ENCODE measurements around the gene KRT72.

Gene KRT72

DNA sequence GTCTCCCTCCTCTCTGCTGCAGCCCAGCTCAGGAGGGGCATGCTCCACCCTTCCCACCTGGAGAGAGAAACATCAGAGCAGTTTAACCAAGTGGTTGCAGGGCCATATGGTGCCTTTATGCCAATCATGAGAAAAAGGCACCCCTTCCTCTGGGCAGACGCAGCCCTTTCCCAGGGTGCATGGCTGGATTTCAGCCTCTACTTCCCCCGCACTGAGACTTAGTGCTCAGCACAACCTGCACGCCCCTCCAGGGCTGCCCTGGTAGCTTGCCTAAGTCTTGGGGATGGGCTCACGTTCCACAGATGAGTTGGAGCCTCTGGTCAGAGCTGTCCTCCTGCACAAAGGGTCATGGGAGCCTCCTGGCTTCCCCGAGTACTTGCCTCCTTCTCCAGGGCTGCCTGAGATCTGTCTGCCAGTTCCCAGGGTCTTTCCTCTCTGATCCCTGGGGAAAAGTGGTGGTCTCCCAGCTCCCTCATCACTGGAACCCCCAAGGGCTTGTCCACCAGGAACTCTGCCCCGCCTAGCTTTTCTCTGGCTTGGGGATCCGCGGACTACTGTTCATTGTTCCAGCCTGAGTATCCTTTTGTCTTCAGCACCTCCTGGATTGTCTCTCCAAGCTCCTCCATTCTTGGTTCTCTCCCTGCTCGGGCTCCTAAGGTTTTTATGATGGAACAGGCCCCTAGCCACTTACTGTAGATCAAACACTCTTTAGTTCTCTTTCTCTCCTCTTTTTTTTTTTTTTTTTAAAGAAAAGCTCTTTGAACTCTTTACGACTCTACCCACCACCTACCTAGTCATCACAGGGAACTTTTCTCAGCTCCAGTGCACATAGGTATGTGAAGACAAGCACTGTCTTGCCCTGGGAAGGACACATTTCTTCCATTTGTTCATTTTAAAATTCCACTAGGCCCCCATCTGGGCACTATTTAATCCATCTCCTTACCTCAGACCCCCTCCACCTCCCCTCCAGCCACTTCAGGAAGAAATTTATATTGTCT is 21.5 kb downstream of the KRT72 start:
- DNase-seq (ENCODE audit: low read depth in 2 of 2): no peak

DNA sequence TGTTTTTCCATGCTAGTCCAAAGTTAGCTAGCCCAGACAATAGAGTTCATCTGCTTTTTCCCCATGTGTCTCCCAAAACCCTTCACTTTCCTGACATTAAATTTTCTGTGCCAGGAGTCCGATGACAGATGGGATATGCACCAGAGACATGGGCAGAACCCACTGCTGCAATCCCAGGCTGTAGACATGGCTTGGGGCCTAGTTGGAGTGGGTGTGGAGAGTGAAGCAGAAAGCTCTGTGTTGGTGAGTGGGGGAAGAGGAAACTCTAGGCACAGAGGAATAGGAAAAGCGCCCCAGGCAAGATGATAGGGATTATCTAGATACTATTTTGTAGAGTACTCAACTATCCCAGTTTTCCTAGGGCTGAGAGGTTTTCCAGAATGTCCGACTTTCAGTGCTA is 22.8 kb downstream of the KRT72 start:
- no peak for DNase-seq (ENCODE audit: low read depth in 2 of 2)

DNA sequence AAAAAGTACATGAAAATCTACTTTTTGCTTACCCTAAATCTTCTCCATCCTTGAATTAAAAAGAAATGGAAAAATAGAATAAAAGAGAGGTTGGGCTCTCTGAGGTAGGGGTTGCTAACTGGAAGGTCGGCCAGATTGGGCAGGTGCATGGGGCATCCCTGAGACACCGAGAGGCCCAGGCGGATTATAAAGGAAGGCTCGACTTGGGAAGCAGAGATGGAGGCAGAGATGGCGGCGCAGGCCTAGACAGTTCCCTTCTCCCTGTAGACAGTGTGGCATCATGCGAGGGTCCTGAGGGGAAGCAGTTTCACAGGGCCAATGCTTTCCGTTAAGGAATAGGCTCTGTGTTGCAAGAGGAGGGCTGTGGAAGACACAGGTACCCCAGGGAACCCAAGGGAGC is 23.9 kb downstream of the KRT72 start:
- no peak for DNase-seq (ENCODE audit: low read depth in 2 of 2)

DNA sequence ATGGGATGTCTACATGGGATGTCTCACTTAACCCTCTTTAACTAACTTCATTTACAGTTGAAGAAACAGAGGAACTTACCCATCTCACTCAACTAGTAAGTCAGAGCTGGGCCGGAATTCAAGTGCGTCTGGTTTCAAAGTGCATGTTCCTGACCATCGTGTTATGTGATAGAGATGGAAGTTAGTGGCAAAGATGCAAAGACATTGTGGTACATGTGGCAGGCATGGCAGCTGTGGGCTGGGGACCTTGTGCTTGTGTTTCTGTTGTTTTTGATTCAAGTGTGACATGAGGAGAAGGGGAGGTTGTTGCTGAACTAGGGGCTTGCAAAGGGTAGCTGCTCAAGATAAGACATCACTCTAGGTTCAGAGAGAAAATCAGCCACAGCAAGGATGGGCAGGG is 25.3 kb downstream of the KRT72 start:
- DNase-seq (ENCODE audit: low read depth in 2 of 2): no peak

DNA sequence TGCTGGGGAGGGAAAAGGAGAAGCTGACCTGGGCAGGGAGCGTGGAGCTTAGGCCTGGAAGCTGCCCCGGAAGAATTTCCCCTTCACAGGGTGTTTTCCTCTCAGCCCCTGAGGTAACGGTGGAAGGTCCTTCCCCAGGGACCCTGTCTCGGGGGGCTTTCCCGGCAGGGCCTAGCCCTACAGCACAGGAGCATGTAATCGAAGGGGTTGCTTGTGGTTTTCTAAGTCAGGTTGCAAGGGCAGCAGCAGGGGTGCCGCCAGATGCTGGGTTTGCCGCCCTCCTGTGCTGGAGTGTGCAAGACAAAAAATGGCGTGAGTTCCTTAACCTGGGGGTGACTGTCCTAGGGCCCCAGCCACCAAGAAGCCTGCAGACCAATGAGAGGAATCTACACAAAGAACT is 26.0 kb downstream of the KRT72 start:
- no peak for DNase-seq (ENCODE audit: low read depth in 2 of 2)

DNA sequence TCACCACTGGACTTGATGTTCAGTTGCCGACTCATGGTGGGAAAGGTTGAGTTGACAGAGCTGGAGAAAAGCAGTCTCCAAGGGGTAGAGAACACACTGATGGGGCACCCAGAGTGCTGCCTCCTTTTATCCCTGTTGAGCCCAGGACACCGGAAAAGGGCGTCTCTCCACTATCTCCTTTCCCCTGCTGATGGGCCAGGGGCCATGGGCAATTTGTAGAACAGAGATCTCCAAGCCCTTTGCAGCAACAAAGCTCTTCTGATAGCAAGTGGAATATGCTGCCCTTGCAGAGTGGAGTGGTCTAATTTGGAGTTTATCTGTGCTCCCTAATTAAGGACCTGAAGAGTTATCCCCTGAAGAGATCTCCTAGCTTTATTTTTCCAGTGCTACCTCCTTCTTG is 27.5 kb downstream of the KRT72 start, which contains the start of gene KRT74:
Gene KRT74, minus strand, starts transcription at position 101 of the 400 bp plus-strand sequence. Its CDS starts 66 bp downstream, at position 35.
- no peak for DNase-seq (ENCODE audit: low read depth in 2 of 2)

DNA sequence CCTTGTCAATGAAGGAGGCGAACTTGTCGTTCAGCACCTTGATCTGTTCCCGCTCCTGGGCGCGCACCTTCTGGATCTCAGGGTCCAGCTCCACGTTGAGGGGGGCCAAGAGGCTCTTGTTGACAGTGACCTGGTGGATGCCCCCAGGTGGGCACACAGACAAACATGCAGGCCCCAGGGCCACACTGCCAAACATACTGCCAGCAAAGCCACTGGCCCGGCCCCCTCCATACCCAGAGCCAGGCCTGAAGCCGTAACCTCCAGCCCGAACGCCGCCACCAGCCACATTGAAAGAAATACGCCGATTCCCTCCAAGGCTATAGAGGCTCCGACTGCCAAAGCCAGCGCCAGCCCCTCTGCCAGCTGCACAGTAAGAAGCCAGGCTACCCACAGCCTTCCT is 28.0 kb downstream of the KRT72 start:
- DNase-seq (ENCODE audit: low read depth in 2 of 2): no peak

DNA sequence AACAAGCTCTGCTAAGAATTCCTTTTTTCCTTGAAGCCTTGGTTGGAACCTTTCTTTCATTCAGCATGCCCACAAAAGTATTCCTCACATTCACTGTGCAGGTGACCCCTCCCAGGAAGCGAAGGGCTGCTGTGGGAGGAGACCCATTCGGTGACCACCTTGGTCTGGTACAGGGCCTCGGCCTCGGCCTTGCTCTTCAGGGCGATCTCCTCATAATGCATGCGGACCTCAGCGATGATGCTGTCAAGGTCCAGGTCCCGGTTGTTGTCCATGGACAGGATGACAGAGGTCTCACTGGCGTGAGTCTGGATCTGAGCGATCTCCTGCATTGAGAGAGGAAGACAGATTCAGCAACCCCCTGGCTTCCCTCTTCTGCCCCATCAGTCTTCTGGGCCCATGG is 30.8 kb downstream of the KRT72 start:
- DNase-seq (ENCODE audit: low read depth in 2 of 2): no peak

DNA sequence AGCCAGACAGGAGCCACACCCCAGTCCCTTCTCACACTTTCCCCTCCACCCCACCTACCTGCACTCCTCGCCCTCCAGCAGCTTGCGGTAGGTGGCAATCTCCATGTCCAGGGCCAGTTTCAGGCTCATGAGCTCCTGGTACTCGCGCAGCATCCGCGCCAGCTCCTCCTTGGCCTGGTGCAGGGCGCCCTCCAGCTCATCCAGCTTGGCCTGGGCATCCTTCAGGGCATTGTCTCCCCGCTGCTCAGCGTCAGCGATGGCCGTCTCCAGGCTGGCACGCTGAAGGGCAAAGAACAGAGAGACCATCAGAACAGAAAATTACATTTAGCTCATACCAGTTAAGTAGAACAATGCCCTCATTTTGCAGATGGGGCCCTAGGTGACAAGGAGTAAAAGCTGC is 33.2 kb downstream of the KRT72 start:
- no peak for DNase-seq (ENCODE audit: low read depth in 2 of 2)

DNA sequence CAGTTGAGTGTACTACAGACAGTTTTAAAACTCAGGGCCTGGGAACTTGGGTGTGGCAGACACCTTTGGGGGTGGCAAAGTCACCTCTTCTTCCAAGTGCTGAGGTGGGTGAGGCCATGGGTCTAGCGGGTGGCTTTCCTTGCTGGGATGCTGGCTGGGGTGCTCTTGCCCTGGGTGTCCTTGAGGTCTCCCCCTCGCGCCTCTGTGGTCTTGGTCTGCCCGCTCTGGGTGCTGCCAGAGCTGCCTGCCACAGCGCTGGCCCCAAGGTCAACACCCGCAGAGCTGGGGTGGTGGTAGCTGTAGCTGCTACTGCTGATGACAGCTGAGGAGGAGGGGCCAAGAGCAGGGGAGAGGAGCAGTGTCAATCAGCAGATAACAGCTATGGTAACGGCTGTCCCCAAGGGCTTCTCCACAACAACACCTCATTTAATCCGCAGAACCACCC is 34.4 kb downstream of the KRT72 start:
- peak in 1 of 2 donors; percentile 1 for DNase-seq (ENCODE audit: low read depth in 2 of 2)

DNA sequence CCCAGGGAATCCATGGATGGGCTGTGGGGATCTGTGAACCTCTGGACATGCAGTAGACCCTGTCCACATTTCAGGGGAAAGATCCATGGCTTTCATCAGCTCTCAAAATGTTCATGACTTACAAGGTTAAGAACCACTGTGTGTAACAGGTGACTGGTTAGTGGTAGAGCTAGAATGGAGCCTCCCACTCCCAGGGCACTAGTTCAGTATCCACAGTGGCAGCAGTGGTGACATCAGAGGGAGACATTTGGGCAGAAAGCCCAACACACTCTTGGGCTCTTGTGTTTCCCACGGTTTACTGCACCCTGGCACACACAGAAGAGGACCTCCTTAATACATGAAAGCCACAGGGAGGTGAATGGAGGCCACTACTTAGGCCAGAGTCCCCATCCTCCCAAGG is 36.7 kb downstream of the KRT72 start:
- no peak for DNase-seq (ENCODE audit: low read depth in 2 of 2)

DNA sequence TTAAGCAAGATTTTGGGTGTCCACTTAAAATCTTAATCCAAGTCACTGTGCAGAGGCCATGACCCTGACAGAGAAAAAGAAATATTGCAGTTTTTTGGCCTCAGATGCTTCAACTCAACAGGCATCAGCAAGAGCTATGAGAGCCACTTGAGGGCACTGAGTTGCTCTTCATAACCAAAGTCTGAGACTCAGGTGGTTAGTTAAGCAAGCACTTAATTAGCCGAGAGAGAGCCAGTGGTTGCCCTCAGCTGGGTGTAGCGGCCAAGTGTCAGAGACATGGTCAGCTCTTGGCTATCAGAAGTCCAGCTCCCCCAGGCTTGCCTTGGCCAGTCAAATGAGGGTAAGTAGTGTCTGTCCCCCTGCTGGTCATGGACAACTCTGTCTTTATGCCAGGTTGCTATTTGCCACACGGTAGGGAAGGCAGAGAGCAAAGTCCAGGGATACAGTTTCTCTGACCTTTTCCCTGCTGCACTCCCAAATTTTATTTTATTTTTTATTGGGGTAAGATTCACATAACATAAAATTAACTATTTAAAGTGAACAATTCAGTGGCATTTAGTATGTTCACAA is 39.3 kb downstream of the KRT72 start:
- DNase-seq (ENCODE audit: low read depth in 2 of 2): no peak

DNA sequence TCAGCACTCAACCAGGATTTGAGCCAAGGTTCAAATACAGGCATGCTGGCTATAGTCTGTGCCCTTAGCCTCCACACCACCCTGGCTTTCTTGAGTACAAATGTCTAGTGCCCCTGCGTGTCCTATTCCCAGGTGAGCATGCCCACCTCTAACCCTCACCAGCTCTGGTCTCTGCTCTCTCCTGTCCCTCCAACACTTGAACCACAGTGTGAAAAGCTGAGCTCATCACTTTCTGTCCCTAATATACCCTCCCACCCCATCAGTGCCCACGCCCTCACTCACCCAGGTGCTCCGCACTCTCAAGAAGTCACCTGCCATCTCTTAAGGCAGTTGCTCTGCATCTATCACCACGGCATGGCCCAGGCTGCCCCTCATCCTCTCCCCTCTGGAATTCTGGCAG is 41.3 kb downstream of the KRT72 start:
- no peak for DNase-seq (ENCODE audit: low read depth in 2 of 2)

DNA sequence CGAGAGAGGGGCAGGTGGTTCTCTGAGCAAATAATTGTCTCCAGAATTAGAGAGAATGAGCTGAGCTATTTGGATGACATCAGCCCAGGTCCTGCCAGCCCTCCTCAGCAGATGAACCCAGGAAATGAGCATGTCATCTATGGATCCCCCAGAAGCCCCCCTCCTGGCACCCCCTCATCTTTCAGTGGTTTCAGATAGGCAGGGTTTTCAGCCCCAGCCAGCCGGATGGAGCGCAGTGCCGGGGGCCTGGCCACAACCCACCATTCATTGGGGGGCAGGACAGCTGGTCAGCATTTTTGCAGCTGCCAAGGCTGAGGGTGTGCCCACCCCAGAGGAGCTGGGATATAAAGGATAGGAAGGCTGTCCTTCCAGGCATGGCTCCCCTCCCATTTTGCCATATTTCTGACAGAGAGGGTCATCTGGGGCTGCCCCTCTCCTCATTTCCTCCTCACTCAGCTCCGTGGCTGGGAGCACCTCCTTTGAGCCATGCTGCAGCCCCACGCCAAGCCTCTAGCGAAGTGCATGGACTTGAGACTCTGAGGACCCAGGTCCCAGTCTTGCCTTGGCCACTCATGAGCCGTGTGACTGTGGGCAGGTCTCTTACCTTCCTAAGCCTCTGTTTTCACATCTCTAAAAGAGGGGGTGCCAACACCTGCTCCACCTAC is 42.4 kb downstream of the KRT72 start:
- DNase-seq (ENCODE audit: low read depth in 2 of 2): no peak

DNA sequence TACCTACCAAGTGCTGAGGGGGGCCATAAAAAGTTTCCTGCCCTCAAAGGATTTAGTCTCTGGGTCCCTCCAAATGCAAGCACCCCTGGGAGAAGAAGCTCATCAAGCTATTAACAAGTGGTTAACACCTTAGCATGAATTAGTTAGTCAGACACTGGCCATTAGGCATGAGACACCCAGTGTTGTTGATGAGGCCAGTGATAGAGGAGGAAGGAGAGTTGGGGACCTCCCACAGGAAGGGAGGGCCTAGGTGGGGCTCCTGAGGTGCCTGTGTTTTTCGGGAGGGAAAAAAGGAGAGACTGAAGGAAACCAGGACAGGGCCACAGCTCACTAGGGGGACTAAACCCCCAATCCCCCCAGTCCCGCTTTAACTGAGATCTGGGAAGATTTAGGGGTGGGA is 43.8 kb downstream of the KRT72 start:
- DNase-seq (ENCODE audit: low read depth in 2 of 2): no peak

DNA sequence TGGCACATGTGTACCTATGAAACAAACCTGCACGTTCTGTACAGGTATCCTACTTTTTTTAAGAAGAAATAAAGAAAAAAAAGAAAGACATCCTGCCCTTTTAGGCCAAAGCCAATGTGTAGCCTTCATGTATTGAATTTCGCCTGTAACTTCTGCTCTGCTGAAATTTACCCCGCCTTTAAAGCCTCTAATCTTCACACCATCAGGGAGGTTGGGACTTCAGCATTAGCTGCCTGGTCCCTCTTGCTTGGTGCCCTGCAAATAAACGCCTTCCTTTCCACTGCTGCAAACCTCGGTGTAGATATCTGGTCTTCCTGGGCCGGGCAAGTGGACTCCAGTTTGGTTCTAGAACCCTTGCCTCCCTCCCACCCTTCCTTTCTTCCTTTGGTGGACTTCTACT is 45.7 kb downstream of the KRT72 start:
- no peak for DNase-seq (ENCODE audit: low read depth in 2 of 2)

DNA sequence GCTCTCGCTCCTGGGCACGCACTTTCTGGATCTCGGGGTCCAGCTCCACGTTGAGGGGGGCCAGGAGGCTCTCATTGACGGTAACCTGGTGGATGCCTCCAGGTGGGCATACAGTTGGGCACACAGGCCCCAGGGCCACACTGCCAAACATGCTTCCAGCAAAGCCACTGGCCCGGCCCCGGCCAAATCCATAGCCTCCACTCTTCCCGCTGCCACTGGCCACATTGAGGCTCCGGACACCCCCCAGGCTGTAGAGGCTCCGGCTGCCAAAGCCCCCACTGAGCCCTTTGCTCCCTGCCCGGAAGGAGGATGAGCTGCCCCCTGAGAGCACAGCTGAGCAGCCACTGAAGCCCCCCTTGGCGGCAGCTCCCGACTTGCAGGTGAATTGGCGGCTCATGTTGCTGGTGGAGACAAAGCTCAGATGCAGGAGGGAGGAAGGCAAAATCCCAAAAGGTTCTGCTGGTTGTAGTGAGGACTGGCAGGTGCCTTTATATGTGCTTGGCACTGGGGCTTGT is 48.5 kb downstream of the KRT72 start, which contains the start of gene KRT71:
Gene KRT71, minus strand, starts transcription at position 465 of the 515 bp plus-strand sequence. Its CDS starts 68 bp downstream, at position 397.
- DNase-seq (ENCODE audit: low read depth in 2 of 2): no peak

DNA sequence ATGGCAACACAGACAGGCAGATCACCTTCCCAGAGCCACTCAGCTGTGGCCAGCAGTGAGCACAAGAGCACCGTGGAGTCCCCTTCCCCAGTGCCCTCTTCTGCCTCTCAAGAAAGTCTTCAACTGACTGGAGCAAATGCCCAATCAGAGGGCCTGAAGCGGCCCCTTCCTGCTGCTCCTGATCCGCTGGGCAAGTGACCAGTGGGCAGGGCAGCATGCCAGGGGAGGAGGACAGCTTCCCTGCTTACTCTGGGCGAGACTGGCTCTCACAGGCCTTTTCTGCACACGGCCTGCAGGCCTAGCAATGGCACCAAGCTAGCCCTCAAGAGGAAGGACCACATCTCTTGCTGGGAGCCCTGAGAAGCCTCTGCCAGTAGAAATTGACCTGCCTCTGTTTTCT is 49.2 kb downstream of the KRT72 start:
- no peak for DNase-seq (ENCODE audit: low read depth in 2 of 2)

DNA sequence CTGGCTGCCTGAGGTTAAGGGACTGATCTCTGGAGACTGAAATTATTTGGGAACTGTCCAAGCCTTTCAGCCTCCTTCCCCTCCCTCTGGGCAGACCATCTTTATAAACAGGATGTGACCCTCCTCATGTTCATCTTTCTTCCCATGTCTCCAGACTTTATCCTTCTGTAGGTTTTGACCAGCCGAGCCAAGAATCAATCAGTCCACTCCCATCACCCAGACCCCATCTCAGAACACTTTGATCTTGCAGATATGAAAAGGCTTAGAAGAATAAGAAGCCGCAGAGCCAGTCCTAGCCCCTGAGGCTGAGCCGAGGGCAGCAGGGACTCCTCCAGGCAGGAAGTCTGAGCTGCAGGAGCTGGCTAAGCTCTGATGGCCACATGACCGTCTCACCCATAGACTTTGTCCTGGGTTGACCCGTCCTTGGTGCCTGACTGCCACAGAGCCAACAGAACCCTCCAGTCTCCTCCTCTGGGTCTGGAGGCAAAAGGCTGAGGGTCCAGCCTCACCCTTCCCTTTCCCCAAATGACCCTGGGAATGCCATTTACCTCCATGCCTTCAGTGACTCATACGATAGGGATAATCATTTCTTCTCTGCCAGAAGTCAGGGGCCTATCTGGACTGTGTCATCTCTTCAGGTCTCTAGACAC is 49.9 kb downstream of the KRT72 start:
- no peak for DNase-seq (ENCODE audit: low read depth in 2 of 2)

DNA sequence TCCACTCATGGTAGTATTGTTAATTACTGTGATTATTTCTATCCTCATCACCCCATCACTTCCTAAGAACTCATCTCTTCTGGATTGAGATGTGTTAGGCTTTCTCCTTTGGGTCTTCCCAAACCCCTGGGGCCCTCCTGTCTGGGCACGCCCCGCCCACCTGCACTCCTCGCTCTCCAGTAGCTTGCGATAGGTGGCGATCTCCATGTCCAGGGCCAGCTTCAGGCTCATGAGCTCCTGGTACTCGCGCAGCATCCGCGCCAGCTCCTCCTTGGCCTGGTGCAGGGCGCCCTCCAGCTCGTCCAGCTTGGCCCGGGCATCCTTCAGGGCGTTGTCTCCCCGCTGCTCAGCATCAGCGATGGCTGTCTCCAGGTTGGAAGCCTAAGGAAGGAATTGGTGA is 55.1 kb downstream of the KRT72 start:
- DNase-seq (ENCODE audit: low read depth in 2 of 2): no peak

DNA sequence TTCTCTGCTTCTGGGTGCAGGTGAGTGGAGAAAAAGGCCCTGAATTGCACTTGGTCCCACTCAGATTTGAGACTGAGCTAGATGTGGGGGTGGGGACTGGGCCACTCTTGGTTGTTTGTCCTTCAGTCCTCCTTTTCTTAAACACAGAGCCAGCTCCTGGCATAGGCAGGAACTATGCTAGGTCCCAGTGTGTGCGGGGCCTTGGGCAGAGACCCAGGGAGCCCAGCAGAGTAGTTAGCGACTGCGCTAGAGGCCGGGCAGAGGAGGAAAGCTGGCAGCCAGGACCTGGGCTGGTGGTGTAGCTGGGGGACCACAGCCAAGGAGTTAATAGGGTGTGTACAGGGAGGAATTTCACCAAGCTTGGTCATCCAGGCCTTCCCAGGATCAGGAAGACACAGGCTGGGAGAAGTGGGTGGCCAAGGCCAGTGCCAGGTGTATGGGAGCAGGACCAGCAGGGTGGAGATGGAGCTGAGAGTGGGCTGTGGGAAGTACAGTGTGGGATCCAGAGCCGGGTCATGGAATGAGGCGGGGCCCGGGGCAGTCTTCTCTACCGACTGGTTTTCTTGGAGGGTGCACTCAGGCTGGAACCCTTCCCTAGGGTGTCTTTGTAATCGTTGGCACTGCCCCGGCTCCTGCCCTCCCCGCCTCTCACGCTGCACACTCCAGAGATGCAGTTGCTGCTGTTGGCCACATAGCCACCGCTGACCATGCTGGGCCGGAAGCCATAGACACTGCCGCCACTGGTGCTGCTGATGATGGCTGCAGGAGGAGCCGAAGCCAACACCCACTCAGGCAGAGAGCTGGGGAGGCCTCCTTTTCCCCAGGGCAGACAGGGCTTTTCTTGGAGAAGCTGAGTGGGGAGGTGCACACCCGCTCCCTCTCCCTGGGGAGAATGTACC is 57.0 kb downstream of the KRT72 start:
- DNase-seq (ENCODE audit: low read depth in 2 of 2): no peak
